ENCODE data around the gene ATG101. TPM values are rescaled to one million over a fixed set of nuclear protein-coding genes. Genes with fewer than 3 reads are reported as not detected.
A peak's percentile ranks its signal among the peaks of the same experiment; 100 is the strongest.

The ATG101 gene
- total RNA-seq, 1 experiment from 2014 or later = 66.9 TPM

- peaks cover 27% of the 10 kb centered on the region for H3K4me1 Mint-ChIP-seq (ENCODE audit: insufficient read depth, unreplicated experiment)
- H3K9me3 Mint-ChIP-seq (ENCODE audit: unreplicated experiment) = no peaks in the 10 kb centered on the region
- peaks cover 11% of the 10 kb centered on the region for H3K27me3 Mint-ChIP-seq (ENCODE audit: insufficient read depth, unreplicated experiment)
- no peak for DNase-seq (ENCODE audit: unreplicated experiment)
- H3K27ac Mint-ChIP-seq (ENCODE audit: low read depth, unreplicated experiment) = peak overlapping the region; percentile 95
- CTCF ChIA-PET = interaction anchor here (2.6 kb wide), 1 partner anchor 24 kb away, joined by 14 read pairs; no protein-coding TSS in a partner anchor
- TF ChIP-seq CTCF (IDR thresholded peaks at IDR 0.05; ENCODE audit: unreplicated experiment) = no peak
- no TSS peak for BruUV-seq (replicated peaks)
- H3K4me3 Mint-ChIP-seq (ENCODE audit: unreplicated experiment) = peak overlapping the region; percentile 75
- intact Hi-C loops (cut with micrococcal nuclease) = no loop called here
- peaks cover 5% of the 10 kb centered on the region for H3K36me3 Mint-ChIP-seq (ENCODE audit: insufficient read depth, unreplicated experiment)
- POLR2A ChIA-PET = no interaction called here
These were observed 20.5 kb upstream of the ATG101 start for GRCh38 chr12:52049286-52049685.

GRCh38 chr12:52049688-52050087, 20.1 kb upstream of the ATG101 start:
- Mint-ChIP-seq H3K9me3 (ENCODE audit: unreplicated experiment) (no peaks in the 10 kb centered on the region), H3K27me3 (ENCODE audit: insufficient read depth, unreplicated experiment) (peaks cover 11% of the 10 kb centered on the region), H3K27ac (ENCODE audit: low read depth, unreplicated experiment) (peak overlapping the region; percentile 95), H3K4me3 (ENCODE audit: unreplicated experiment) (peak overlapping the region; percentile 75), H3K4me1 (ENCODE audit: insufficient read depth, unreplicated experiment) (peaks cover 23% of the 10 kb centered on the region), H3K36me3 (ENCODE audit: insufficient read depth, unreplicated experiment) (peaks cover 5% of the 10 kb centered on the region)
- ChIA-PET POLR2A (interaction anchor here (2.5 kb wide), 1 partner anchor 17 kb away, joined by 22 read pairs; no protein-coding TSS in a partner anchor), CTCF (interaction anchor here (0.6 kb wide), 1 partner anchor 1220 kb away, joined by 5 read pairs; no protein-coding TSS in a partner anchor)
- no TSS peak for BruUV-seq (replicated peaks)
- TF ChIP-seq CTCF (IDR thresholded peaks at IDR 0.05; ENCODE audit: unreplicated experiment) = no peak
- intact Hi-C loops (cut with micrococcal nuclease) = no loop called here
- no peak for DNase-seq (ENCODE audit: unreplicated experiment)

- Mint-ChIP-seq H3K27me3 (ENCODE audit: insufficient read depth, unreplicated experiment) (peaks cover 11% of the 10 kb centered on the region), H3K4me3 (ENCODE audit: unreplicated experiment) (peak overlapping the region; percentile 75), H3K9me3 (ENCODE audit: unreplicated experiment) (no peaks in the 10 kb centered on the region), H3K27ac (ENCODE audit: low read depth, unreplicated experiment) (peak overlapping the region; percentile 95), H3K36me3 (ENCODE audit: insufficient read depth, unreplicated experiment) (peaks cover 5% of the 10 kb centered on the region), H3K4me1 (ENCODE audit: insufficient read depth, unreplicated experiment) (peaks cover 22% of the 10 kb centered on the region)
- BruUV-seq (replicated peaks) = TSS peak; percentile 88
- peak; percentile 56 for DNase-seq (ENCODE audit: unreplicated experiment)
- TF ChIP-seq CTCF (IDR thresholded peaks at IDR 0.05; ENCODE audit: unreplicated experiment) = no peak
- ChIA-PET POLR2A (interaction anchor here (0.5 to 3.3 kb wide), 4 partner anchors 11 to 27 kb away, joined by 3 to 49 read pairs (median 14); partner anchors contain the start of gene ATG101), CTCF (interaction anchor here (0.6 to 2.4 kb wide), 6 partner anchors 11 to 1219 kb away, joined by 3 to 16 read pairs (median 4); partner anchors contain the start of gene ATG101)
- intact Hi-C loops (cut with micrococcal nuclease) = no loop called here
These were observed 19.5 kb upstream of the ATG101 start for GRCh38 chr12:52050116-52050757.

GRCh38 chr12:52050758-52051541, 18.8 kb upstream of the ATG101 start, which contains the start of gene NR4A1:
Gene NR4A1 (plus strand): TSS chr12:52051442. CDS start chr12:52054329, 2,887 bp downstream.
- POLR2A ChIA-PET = interaction anchor here (0.6 to 3.3 kb wide), 7 partner anchors 12 to 854 kb away, joined by 3 to 49 read pairs (median 5); partner anchors contain the start of genes ATG101 and KRT8
- BruUV-seq (replicated peaks) = no TSS peak
- H3K4me3 Mint-ChIP-seq (ENCODE audit: unreplicated experiment) = peak within 1 kb of the TSS; percentile 75
- peaks cover 11% of the 10 kb centered on the region for H3K27me3 Mint-ChIP-seq (ENCODE audit: insufficient read depth, unreplicated experiment)
- H3K4me1 Mint-ChIP-seq (ENCODE audit: insufficient read depth, unreplicated experiment) = peaks cover 22% of the 10 kb centered on the region
- H3K27ac Mint-ChIP-seq (ENCODE audit: low read depth, unreplicated experiment) = peak within 1 kb of the TSS; percentile 95
- peak; percentile 92 for DNase-seq (ENCODE audit: unreplicated experiment)
- peaks cover 5% of the 10 kb centered on the region for H3K36me3 Mint-ChIP-seq (ENCODE audit: insufficient read depth, unreplicated experiment)
- CTCF ChIA-PET = interaction anchor here (0.6 to 2.5 kb wide), 7 partner anchors 10 to 1800 kb away, joined by 3 to 16 read pairs (median 3); partner anchors contain the start of gene ATG101
- intact Hi-C loops (cut with micrococcal nuclease) = no loop called here
- TF ChIP-seq CTCF (IDR thresholded peaks at IDR 0.05; ENCODE audit: unreplicated experiment) = no peak
- no peaks in the 10 kb centered on the region for H3K9me3 Mint-ChIP-seq (ENCODE audit: unreplicated experiment)
